Fibroblast of skin of back (primary cell): ENCODE results near the gene HIVEP2.

Source experiments
- DNase-seq: peaks from one replicate; pipeline ENCODE4 v3.0.0-alpha.2; 2013

The HIVEP2 gene

DNA sequence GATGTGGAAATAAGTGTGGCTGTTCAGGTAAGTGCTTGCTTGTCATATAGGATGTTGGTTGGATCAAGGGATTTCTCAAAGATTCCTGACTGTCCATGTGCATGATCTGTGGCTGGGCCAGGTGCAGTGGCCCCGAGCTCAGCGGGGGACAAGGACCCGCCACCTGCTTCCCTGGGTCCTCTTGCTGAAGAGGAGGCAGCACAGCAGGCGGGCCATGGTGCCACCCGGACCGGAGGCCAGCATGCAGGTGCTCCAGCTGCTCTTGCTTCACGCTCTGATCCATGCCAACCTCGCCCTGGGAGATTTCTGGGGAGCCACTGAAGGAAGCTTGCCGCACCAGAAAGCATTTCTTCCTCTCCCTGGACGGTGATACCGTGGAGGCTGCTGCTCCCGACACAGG is 173.8 kb downstream of the HIVEP2 start:
- no peak for DNase-seq

DNA sequence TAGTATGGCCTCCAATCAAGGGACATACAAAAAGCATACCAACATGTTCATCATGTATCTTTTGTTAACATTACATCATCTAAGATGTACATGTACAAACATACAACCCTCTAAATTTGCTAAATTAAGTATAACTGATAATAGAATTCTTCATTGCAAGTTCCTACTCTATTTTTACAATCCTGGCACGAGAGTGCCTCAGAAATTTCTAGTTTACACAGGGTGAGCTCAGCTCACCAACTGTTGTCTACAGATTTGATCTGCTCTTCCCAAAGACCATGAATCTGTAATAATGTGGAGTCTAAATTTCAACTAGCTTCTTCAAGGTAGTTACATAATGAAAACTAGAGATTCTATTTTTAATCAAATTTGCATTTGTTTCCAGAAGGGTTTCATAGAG is 179.7 kb downstream of the HIVEP2 start:
- no peak for DNase-seq

DNA sequence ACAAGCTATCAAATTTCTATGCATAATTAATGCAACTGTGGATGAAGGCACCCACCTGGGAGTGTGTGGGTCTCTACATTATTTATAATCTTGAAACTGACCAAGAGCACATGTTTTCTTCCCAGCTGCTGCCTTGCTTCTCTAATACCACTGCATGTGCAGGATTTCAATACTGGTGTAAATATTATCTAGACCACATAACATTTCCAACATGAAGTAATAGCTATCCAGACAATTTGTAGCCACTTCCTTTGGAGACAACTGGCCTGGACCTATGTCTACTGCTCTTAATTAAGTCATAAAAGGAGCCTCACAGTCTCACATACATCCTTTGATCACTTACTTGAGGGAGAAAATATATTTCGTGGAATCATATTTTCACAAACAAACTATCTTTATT is 180.7 kb downstream of the HIVEP2 start:
- DNase-seq: no peak

DNA sequence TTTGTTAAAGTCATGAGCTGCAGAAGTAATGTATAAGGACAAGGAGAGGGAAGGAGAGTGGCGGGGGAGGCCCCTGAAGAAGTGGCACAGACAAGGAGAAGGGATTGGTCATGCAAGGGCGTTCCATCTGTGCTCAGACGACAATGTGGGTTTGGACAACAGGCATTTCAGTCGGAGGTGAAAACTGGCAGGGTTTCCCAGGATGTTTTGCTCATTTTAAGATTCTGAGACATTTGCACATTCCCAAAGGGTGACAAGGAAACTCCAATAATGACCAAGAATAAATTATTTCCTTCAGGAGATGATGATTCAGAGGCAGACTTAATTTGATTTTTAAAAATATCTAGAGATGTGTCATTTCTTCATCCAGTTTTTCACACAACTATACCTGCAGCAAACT is 181.8 kb downstream of the HIVEP2 start:
- peak; percentile 83 for DNase-seq

DNA sequence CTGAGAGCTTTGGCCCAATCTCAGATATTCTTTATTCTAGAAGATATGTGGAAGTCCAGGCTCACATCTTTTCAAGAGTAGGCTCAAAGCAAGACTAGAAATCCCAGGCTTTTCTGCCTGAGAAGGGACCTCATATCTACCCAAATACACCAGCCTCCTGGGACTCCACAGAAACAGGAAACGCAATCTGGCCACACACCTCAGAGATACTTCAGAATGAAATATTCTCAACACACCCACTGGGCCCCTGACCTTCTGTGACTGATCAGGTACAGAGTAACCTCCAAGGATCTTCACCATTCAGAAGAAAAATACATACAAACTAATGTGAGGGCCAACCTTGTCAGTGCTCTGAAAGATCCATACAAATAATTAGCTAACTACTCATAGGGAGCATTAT is 183.2 kb downstream of the HIVEP2 start:
- DNase-seq: no peak

DNA sequence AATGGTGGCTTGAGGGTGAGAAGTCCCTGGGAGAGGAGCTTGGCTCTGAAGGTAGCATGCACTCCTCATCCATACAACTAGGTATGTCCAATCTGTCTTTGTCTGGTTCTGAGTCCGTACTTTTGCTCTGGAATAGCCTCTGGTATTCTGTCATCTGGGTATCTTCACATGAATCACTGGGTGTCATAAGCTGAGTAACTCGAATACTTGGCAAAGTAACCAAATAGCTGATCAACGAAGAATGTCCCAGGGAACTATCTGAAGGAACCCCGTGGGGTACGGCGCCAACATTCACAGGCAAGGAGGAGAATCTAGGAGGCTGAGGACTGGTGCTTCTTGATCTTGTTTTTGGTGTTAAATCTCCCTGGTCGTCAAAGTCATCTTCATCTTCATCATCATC is 184.8 kb downstream of the HIVEP2 start:
- DNase-seq: peak; percentile 87

DNA sequence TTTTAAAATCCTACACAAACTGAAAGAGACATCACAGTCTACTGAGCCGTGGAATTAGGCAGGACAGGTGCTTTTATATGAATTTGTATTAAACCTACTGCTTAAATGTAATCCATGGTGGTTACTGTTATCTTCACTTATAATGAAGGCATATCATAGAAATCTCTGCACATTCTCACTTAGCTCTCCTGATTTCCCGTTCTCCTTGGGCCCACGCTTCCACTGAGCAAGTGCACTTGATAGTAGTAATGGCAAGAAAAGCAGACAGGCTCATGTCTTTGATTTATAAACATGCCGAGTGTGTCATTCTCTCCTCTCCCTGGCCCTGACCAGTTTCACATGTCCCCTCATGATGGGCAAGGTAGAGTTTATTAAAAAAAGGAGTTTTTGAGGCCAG is 186.3 kb downstream of the HIVEP2 start:
- no peak for DNase-seq

DNA sequence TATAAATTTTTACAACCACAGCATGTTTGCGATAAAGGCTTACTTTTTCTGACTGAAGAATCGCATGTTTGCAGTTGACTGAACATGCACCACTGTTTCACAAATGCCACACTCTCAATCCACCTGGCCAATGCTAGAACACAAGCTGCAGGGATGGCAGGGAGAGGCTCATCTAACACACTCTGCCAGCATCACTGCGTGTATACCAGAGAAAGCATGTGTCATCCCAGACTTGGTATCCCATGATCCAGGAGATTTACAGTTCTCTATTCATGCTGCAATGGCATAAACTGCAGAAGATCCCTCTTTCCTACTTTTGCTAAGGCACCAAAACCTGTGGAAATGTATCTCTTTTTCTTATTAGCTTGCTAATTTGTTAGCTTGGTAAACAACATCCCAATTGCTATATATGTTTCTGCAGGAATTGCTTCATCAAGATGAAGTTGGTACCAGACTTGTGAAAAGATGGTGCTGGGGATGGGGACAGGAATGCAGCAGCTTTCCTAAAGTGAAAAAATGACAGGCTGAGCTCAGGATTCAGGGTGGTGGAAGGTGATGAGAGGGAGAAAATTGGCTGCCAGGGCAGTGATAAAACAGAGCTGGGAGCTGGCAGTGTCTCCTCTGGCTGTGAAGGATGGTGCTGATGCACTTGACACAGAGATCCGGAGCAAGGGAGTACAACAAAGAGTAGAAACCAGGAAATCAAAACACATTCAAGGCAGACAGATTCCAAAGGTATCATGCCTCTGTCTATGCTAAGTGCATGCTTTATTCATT is 186.9 kb downstream of the HIVEP2 start:
- no peak for DNase-seq

DNA sequence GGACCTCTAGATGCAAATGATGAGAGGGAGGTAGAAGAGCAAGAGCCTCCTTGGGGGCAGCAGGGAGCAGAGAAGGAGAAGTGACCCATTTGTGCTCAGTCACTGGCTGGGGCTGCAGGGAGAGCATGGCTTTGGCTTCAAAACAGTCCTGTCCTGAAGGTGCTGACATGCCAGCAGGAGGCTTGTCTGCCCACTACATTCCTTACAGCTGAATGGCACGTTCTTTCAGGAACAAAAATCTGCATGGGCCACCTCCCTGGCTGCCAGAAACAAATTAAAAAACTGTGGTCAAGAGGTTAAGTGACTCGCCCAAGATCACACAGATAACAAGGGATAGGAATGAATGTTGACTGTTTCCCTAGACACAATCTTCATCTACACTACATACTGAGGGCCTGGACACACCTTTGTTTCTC is 188.8 kb downstream of the HIVEP2 start:
- peak; percentile 86 for DNase-seq

DNA sequence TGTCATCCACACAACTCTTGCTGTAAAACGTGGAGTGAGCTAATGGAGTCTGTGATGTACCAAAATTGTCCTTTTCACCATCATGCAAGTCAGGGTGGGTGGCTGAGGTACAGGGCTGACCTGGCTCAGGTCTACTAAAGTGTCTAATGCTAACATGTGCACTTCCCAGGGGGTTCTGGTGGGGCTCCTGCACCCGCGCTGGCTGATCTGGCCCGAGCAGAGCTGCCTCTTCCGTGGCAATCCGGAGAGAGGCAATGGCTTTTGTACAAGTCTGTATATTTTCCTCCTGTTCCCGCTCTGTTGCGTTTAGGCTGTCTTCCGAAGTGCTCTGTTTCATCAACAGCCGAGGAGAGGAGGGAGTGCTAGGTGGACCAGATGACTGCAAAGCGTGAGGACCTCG is 191.8 kb downstream of the HIVEP2 start:
- DNase-seq: no peak

DNA sequence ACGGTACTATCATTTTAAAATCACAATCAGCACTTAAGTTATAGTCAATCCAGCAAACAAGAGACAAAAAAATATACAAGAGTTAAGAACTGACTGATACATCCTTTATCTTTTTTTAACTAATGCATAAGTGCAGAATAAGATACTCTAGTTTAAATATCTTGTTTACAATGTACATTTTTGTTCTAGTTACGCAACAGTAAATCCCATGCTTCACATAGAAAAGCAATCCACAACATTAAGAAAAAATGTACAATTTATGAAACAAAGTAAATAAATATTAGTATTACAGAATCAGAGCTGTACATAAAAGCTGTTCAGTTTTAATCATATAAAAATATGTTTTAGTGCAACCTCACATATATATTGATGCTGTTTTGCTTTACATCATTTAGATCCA is 192.6 kb downstream of the HIVEP2 start:
- DNase-seq: no peak

DNA sequence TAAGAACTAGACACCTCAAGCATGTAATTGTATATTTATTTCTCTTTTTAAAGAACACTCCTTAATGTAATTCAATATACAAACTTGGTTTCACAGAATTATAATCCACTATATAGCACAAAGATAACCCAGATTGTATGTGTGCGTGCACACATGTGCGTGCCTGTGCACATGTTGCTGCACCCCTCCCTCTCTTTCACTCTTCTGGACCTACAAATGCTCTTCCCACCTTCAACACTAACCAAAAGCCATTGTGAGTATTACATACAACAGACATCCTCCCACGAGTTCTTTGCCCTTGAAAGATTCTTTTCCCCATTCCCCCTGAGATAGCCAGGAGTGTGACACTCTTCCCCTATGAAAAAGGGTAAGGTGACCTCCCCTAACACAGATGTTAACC is 193.5 kb downstream of the HIVEP2 start:
- no peak for DNase-seq

DNA sequence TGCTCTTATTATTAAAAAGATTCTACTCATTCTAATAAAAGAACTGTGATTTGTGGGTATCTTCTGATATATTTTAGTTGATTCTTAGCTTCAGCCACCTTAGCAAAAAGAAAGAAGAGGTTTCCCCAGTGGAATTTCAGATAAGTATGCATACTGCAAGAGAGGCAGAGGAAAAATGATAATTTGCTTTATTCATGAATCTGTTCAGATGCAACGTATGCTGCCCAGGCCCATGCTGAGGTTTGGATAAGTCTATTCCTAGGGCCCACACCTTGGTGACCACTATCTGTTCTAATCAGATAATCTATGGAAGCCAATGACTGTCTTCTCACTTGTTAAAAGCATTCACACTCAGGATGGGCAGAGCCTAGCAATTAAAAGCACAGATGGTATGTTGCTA is 194.0 kb downstream of the HIVEP2 start:
- DNase-seq: no peak

DNA sequence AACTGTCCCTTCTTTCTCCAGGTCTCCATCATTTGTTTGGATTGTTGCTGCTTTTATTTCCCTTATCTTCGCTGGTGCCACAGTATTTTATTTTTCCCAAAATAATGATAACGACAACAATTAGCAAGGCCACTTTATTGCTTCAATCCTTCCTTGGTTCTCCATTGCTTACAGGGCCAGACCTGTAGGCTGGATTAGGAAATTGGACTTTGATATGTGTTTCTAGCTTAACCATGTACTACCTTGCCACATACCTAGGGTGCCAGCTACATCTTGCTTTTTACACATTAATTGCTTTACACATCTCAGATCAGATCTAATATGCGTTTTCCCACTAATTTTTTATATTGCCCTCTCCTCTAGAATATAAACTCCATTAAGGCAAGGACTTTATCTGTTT is 195.4 kb downstream of the HIVEP2 start:
- DNase-seq: no peak

DNA sequence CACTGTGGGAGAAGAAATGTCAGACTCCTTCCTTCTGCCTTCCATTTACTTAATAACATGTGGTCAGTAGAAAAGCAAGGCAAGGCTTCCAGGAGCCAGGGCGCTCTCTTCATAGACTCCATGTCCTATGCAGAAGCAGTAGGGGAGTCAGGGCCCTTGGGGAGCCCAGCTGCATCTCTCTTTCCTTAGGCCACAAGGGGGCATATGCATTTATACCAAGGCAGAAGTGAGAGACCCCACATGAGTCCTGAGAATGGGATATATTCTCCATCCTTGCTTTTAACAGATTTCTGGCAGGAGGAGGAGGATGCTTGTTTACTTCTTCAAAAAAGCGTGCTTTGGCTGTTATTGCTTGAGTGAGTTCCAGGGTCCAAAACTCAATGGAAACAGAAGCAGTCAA is 198.5 kb downstream of the HIVEP2 start:
- peak; percentile 23 for DNase-seq

DNA sequence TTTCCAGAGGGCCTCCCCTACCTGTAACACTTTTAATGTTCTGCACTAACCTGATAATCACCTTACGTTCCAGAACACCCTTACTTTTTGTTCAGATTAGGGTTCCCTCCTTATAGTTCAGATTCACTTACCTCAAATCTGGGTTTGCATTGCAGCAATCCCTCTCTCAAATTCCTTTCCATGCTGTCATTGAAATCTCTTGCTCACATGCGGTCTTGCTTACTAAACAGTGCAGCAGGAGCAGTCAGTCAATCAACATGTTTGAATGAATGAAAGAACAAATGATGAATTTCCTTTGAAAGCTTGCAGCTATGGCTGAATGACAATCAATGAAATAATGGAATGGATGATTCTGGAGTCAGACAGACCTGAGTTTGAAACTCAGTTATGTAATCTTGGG is 200.1 kb downstream of the HIVEP2 start:
- peak; percentile 23 for DNase-seq

DNA sequence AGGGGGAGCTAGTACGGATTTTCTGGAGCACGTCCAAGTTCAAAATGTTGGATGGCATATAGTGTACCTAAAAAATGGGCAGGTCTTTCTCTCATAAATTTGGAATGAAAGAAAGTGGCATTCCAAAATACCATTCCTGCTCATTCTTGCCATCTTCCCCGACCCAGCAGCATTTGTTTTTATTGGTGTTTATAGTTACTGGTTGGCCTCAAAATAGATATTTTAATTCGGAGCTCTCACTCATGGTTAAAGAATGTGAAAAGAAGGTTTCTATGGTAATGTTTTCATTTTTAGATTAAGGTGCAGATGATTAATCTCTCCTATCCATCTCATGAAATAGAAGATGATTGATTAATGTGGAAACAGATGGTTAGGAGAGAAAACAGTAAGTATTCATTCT is 204.5 kb downstream of the HIVEP2 start:
- no peak for DNase-seq

DNA sequence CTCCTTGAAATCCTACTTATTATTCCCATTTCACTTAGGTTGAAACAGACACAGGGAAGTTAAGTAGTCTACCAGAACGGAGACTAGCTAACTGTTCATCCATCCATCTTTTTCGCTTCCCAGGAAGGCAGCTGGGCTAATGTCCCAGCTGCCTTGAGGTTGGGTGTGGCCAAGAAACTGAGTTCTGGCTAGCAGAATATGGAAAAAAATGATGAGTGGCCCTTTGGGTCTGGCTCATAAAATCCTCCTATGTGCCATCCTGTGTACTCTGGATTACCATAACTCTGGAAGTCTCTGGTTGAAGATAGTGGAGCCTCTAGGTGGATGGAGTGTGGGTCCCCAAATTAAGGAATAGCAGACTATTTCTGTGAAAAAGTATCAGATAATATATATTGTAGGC is 206.2 kb downstream of the HIVEP2 start:
- DNase-seq: no peak

DNA sequence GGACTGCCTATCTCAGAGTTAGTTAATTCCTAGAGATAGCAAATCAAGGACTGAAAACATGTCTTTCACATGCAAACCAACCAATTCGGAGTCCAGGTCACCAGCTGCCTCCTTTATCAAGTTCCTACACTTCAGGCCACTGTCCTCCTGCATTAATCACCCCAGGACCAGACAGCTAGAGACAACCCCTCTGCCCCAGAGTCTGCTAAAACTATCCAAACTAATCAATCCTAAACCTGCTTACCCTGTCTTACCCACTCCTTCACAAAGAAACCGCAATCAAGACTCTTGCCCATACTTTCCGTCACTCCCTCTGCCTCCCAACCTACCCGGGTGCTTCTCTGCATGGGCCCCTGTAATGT is 207.0 kb downstream of the HIVEP2 start:
- no peak for DNase-seq

DNA sequence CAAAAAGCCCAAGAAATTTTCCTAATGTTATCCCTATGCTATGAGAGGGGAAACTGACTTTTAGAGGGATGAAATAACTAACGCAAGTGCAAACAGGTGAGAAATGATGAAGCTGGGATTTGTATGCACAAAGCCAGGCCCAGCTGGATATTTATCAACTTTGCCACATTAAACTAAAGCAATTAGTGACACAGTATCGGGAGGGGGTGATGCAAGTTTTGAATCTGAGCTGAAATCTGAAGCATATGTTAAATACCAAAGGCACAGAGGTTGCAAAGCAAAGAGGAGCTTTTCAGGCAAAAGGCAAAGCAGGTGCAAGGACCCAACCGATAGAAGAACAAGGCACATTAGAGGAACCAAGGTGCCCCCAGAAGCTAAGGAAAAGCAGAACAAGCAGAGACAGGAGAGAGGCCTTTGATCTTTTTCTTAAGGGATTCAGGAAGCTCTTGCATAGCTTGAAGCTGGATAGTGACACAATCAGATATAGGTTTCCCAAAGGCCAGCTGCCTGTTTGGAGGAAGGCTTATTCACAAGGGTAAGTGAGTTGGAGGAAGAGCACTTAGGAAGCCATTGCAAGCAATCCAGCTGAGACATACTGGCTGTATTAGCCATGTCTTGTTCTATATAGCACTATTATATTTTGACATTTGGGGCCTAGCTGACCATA is 207.5 kb downstream of the HIVEP2 start:
- DNase-seq: no peak

DNA sequence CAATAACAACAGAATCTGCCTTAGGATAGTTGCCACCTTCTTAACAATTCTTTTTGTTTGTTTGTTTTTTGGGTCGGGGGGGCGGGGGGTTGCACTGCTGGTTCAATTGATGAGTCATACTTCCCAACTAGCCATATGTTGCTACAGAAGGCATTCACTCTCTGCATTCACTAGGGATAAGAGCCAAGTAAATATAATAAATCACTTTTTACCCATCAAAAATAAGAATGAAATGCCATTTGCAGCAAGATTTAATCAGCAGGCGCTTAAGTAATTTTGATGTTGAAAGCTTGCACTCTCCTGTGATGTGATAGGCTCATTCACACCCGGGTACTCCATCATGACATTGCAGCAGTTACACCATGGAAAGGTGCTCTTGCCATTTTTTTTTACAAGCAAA is 209.8 kb downstream of the HIVEP2 start:
- no peak for DNase-seq

DNA sequence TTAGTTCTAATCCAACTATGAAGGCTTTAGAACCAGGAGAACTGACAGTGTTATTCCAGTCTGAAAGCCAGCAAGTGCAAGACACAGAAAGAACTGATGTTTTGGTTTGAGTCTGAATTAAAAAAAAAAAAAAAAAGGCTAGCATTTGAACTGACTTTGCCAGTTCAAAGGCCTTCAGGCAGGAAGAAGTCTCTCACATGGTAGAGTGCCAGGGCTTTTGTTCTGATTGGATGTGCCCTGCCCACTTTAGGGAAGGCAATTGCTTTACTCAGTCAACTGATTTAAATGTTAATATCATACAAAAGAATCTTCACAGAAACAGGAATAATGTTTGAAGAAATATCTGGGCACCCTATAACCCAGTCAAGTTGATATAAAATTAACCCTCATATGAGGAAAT is 212.2 kb downstream of the HIVEP2 start:
- no peak for DNase-seq

DNA sequence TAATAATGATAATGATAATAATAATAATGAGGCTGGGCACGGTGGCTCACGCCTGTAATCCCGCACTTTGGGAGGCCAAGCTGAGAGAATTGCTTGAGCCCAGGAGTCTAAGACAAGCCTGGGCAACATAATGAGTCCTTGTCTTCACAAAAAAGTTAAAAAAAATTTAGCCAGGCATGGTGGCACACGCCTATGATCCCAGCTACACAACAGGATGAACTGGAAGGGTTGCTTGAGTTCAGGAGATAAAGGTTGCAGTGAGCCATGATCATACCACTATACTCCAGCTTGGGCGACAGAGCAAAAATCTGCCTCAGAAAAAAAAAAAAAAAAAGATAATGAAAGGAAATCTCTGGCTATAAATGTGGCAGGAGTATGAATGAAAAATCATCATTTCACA is 213.4 kb downstream of the HIVEP2 start:
- DNase-seq: no peak

DNA sequence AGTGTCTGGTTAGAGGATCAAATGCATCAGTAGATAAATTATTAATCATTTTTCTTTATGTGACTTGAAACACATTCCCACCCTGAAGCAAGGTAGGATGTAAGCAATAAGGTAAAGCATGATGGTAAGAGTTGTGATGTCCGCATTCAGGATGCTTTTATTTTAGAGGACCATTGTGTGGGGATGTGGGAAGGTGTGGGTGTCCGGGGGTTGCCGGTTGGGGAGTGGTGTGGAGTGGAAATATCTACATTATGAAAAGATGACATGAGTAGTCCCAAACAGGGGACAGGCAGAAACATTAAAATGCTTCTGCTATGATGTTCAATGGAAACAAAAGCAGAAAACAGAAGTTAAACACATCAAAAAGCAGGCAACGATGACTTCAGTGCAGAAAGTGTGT is 215.4 kb downstream of the HIVEP2 start:
- DNase-seq: no peak
